Gastrocnemius medialis (tissue), 4 donors: ENCODE data around the gene PRSS1.
"Not testable (repeated sequence)": the region's sequence is repeated elsewhere in the genome, so short reads cannot be mapped to it uniquely, and the experiment has no call there.

Source experiments
- CTCF ChIP-seq, 5 experiments: fragments of 450-650 bp in 3 of 5; fragments of 200-600 bp in 2 of 5; sonication (generic) in 2 of 5; IDR thresholded peaks in 4 of 5; conservative IDR thresholded peaks in 1 of 5; 1 replicate in 4 of 5; 2 replicates in 1 of 5; pipeline ENCODE4 v1.5.1; 2016 to 2019; ENCODE audit warnings: antibody characterized with exemption in 5 of 5, mild to moderate bottlenecking in 3 of 5, moderate library complexity in 3 of 5
- POLR2A ChIP-seq, 2 donors: fragments of 450-650 bp; IDR thresholded peaks; one replicate each; pipeline ENCODE4 v1.6.1; 2017; ENCODE audit warnings: antibody characterized with exemption in 2 of 2, mild to moderate bottlenecking in 2 of 2, moderate library complexity in 2 of 2

GRCh38 chr7:142776845-142777225 lies 27.6 kb downstream of the PRSS1 start:
- TF ChIP-seq CTCF (IDR thresholded peaks at IDR 0.05 in 4 of 5, conservative IDR thresholded peaks at IDR 0.05 in 1 of 5); POLR2A (IDR thresholded peaks at IDR 0.05): not testable (repeated sequence)
